K562 (cell line): ENCODE data around the gene MTFMT.

ENCODE experiments used
- CHD1 ChIP-seq: fragments of 200-600 bp; sonication (generic); IDR thresholded peaks from one replicate; pipeline ENCODE4 v1.6.1; 2012; ENCODE audit warnings: mild to moderate bottlenecking, moderate library complexity, low read length, inconsistent platforms
- EP300 ChIP-seq: IDR thresholded peaks from 2 replicates; pipeline ENCODE4 v1.6.1; 2012; ENCODE audit warnings: low read length, improper control_type of control experiment
- POLR2A ChIP-seq: fragments of 450-650 bp; conservative IDR thresholded peaks from 2 replicates; pipeline ENCODE4 v1.6.1; 2016
- PTBP1 ChIP-seq: fragments of 200-400 bp; formaldehyde crosslinking; IDR thresholded peaks from 2 replicates; pipeline ENCODE4 v1.6.1; 2017; ENCODE audit warnings: low read depth, low read length
- TFAM ChIP-seq: fragments of 250-450 bp; sonication (Bioruptor Pico); conservative IDR thresholded peaks from 2 replicates; pipeline ENCODE4 v1.5.0; 2021; ENCODE audit warnings: mild to moderate bottlenecking, moderate library complexity
- ZNF644 ChIP-seq: fragments of 200-800 bp; sonication (Bioruptor generic); IDR thresholded peaks from 2 replicates; pipeline ENCODE4 v1.6.1; 2016; ENCODE audit warnings: low read depth, missing genetic modification characterization, missing compliant biosample characterization
- TF ChIP-seq, protein P1 (sequence below), 3 experiments: IDR thresholded peaks in 2 of 3; conservative IDR thresholded peaks in 1 of 3; 2 replicates each; pipeline ENCODE4 v1.5.1; 2011 to 2012; ENCODE audit warnings: low read length in 3 of 3, mild to moderate bottlenecking in 3 of 3, control low read depth in 2 of 3, improper control_type of control experiment in 1 of 3, inconsistent platforms in 1 of 3, low read depth in 1 of 3, mixed read lengths in 1 of 3, moderate library complexity in 1 of 3; ENCODE audit not compliant: insufficient read depth in 2 of 3
- TF ChIP-seq, protein P2 (sequence below): fragments of 450-650 bp; formaldehyde crosslinking; IDR thresholded peaks from 2 replicates; pipeline ENCODE4 v1.4.0; 2020; ENCODE audit warnings: mild to moderate bottlenecking, mixed read lengths

DNA sequence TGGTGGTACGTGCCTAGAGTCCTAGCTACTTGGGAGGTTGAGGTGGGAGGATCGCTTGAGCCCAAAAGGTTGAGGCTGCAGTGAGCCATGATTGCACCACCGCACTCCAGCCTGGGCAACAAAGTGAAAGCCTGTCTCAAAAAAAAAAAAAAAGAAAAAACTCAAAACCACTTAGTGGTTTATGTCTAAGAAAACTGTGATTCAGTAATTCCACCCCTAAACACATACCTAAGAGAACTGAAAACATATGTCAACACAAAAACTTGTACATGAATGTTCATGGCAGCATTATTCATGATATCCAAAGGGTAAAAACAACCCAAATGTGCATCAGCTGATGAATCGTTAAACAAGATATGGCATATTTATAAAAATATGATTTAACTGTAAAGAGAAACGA lies 54.0 kb downstream of the MTFMT start:
- TF ChIP-seq CHD1 (no peak), POLR2A (no peak), ZNF644 (tag) (no peak), EP300 (no peak), TFAM (CRISPR knock-in tag) (no peak), PTBP1 (no peak)
- TF ChIP-seq, protein P1, sequence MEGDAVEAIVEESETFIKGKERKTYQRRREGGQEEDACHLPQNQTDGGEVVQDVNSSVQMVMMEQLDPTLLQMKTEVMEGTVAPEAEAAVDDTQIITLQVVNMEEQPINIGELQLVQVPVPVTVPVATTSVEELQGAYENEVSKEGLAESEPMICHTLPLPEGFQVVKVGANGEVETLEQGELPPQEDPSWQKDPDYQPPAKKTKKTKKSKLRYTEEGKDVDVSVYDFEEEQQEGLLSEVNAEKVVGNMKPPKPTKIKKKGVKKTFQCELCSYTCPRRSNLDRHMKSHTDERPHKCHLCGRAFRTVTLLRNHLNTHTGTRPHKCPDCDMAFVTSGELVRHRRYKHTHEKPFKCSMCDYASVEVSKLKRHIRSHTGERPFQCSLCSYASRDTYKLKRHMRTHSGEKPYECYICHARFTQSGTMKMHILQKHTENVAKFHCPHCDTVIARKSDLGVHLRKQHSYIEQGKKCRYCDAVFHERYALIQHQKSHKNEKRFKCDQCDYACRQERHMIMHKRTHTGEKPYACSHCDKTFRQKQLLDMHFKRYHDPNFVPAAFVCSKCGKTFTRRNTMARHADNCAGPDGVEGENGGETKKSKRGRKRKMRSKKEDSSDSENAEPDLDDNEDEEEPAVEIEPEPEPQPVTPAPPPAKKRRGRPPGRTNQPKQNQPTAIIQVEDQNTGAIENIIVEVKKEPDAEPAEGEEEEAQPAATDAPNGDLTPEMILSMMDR (IDR thresholded peaks at IDR 0.05 in 2 of 3, conservative IDR thresholded peaks at IDR 0.05 in 1 of 3; ENCODE audit: insufficient read depth in 2 of 3, low read depth in 1 of 3, low read length in 3 of 3), result no peak
- TF ChIP-seq, protein P2, sequence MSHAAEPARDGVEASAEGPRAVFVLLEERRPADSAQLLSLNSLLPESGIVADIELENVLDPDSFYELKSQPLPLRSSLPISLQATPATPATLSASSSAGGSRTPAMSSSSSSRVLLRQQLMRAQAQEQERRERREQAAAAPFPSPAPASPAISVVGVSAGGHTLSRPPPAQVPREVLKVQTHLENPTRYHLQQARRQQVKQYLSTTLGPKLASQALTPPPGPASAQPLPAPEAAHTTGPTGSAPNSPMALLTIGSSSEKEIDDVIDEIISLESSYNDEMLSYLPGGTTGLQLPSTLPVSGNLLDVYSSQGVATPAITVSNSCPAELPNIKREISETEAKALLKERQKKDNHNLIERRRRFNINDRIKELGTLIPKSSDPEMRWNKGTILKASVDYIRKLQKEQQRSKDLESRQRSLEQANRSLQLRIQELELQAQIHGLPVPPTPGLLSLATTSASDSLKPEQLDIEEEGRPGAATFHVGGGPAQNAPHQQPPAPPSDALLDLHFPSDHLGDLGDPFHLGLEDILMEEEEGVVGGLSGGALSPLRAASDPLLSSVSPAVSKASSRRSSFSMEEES (CRISPR knock-in tag), result no peak
